ENCODE data around the gene SLC41A3.

Gene SLC41A3

GRCh38 chr3:126126286-126126685 is 42.4 kb upstream of the SLC41A3 start:
- no peak for DNase-seq (ENCODE audit: low read depth)
- no peak for TF ChIP-seq CTCF (IDR thresholded peaks at IDR 0.05; ENCODE audit: control insufficient read depth, extremely low read depth, insufficient read depth)
- H3K4me3 ChIP-seq (ENCODE audit: low read depth, low read length) = no peak overlapping the region

GRCh38 chr3:126125781-126126251 is 41.9 kb upstream of the SLC41A3 start:
- DNase-seq (ENCODE audit: low read depth) = no peak
- no peak overlapping the region for H3K4me3 ChIP-seq (ENCODE audit: low read depth, low read length)
- no peak for TF ChIP-seq CTCF (IDR thresholded peaks at IDR 0.05; ENCODE audit: control insufficient read depth, extremely low read depth, insufficient read depth)

- no peak overlapping the region for H3K4me3 ChIP-seq (ENCODE audit: low read depth, low read length)
- TF ChIP-seq CTCF (IDR thresholded peaks at IDR 0.05; ENCODE audit: control insufficient read depth, extremely low read depth, insufficient read depth) = no peak
- DNase-seq (ENCODE audit: low read depth) = no peak
These were observed 41.4 kb upstream of the SLC41A3 start for GRCh38 chr3:126125341-126125740.

GRCh38 chr3:126124896-126125295 is 41.0 kb upstream of the SLC41A3 start:
- DNase-seq (ENCODE audit: low read depth) = no peak
- no peak for TF ChIP-seq CTCF (IDR thresholded peaks at IDR 0.05; ENCODE audit: control insufficient read depth, extremely low read depth, insufficient read depth)
- H3K4me3 ChIP-seq (ENCODE audit: low read depth, low read length) = no peak overlapping the region

- no peak overlapping the region for H3K4me3 ChIP-seq (ENCODE audit: low read depth, low read length)
- TF ChIP-seq CTCF (IDR thresholded peaks at IDR 0.05; ENCODE audit: control insufficient read depth, extremely low read depth, insufficient read depth) = no peak
- no peak for DNase-seq (ENCODE audit: low read depth)
These were observed 40.4 kb upstream of the SLC41A3 start for GRCh38 chr3:126124148-126124868.

- no peak for TF ChIP-seq CTCF (IDR thresholded peaks at IDR 0.05; ENCODE audit: control insufficient read depth, extremely low read depth, insufficient read depth)
- DNase-seq (ENCODE audit: low read depth) = no peak
- H3K4me3 ChIP-seq (ENCODE audit: low read depth, low read length) = no peak overlapping the region
These were observed 37.7 kb upstream of the SLC41A3 start for GRCh38 chr3:126121632-126122031.

- no peak for TF ChIP-seq CTCF (IDR thresholded peaks at IDR 0.05; ENCODE audit: control insufficient read depth, extremely low read depth, insufficient read depth)
- no peak for DNase-seq (ENCODE audit: low read depth)
- H3K4me3 ChIP-seq (ENCODE audit: low read depth, low read length) = no peak overlapping the region
These were observed 37.1 kb upstream of the SLC41A3 start for GRCh38 chr3:126121074-126121473.

Data from LNCaP clone FGC (cell line).